Panc1 (cell line): ENCODE data around the gene S100A1. TPM values are rescaled to one million over a fixed set of nuclear protein-coding genes. Genes with fewer than 3 reads are reported as not detected.

Experiments
- ATAC-seq: fragments of 200-7000 bp; cut with Tn5 transposase; 2 replicates; pipeline ENCODE4 v1.9.1; 2020; ENCODE audit warnings: mild to moderate bottlenecking, moderate library complexity
- BruUV-seq: library from RNA; stranded (reverse); fragments of 400-500 nt; replicated peaks from 2 replicates; lab custom pipeline; 2021; lab: Mats Ljungman, UMichigan
- CTCF ChIA-PET: fragments of 300-600 bp; sonication (Branson Sonifier 250); formaldehyde crosslinking; loops from one replicate; lab custom pipeline; 2022; ENCODE audit warnings: antibody characterized with exemption; lab: Charles Lee
- POLR2A ChIA-PET: fragments of 300-600 bp; sonication (Branson Sonifier 250); formaldehyde crosslinking; loops from one replicate; lab custom pipeline; 2022; ENCODE audit warnings: antibody characterized with exemption; lab: Charles Lee
- DNase-seq: peaks from one replicate; pipeline ENCODE4 v3.0.0-alpha.2; 2010; ENCODE audit warnings: low read depth, low spot score
- H3K27ac ChIP-seq: 2 replicates; pipeline ENCODE4 v1.5.1; 2011; ENCODE audit warnings: mild to moderate bottlenecking, low read length, inconsistent platforms
- H3K27me3 ChIP-seq: fragments of 200-500 bp; sonication (Bioruptor generic); 2 replicates; pipeline ENCODE4 v1.6.0; 2014; ENCODE audit warnings: low read length, inconsistent platforms; ENCODE audit not compliant: control insufficient read depth, insufficient read depth
- H3K36me3 ChIP-seq: fragments of 200-500 bp; sonication (Bioruptor generic); 2 replicates; pipeline ENCODE4 v1.5.1; 2014; ENCODE audit warnings: inconsistent platforms, mild to moderate bottlenecking, low read length, moderate library complexity; ENCODE audit not compliant: control insufficient read depth, insufficient read depth
- H3K4me1 ChIP-seq: 2 replicates; pipeline ENCODE4 v1.5.1; 2011; ENCODE audit warnings: inconsistent platforms, mild to moderate bottlenecking, low read length, moderate library complexity; ENCODE audit not compliant: control insufficient read depth, insufficient read depth
- H3K4me3 ChIP-seq, 2 experiments: 2 replicates each; pipeline ENCODE4 v1.5.1; 2011 to 2012; ENCODE audit warnings: low read depth in 2 of 2, low read length in 2 of 2, mild to moderate bottlenecking in 2 of 2, inconsistent platforms in 1 of 2, moderate library complexity in 1 of 2
- H3K9me3 ChIP-seq: fragments of 200-500 bp; sonication (Bioruptor generic); 2 replicates; pipeline ENCODE4 v1.5.1; 2014; ENCODE audit warnings: low read depth, mild to moderate bottlenecking, inconsistent platforms, low read length, moderate library complexity; ENCODE audit not compliant: control insufficient read depth, insufficient read depth
- POLR2AphosphoS5 ChIP-seq: IDR thresholded peaks from 2 replicates; pipeline ENCODE4 v1.6.1; 2012; ENCODE audit warnings: mild to moderate bottlenecking, low read depth, low read length, moderate library complexity
- SIN3A ChIP-seq: IDR thresholded peaks from 2 replicates; pipeline ENCODE4 v1.6.1; 2012; ENCODE audit warnings: low read depth, mild to moderate bottlenecking, low read length, moderate library complexity, borderline replicate concordance; ENCODE audit not compliant: insufficient read depth
- TCF7L2 ChIP-seq: IDR thresholded peaks from 2 replicates; pipeline ENCODE4 v1.6.1; 2011; ENCODE audit warnings: mild to moderate bottlenecking, low read depth, low read length, inconsistent platforms
- in situ Hi-C: cut with HindIII; loops from 2 replicates; pipeline ENCODE4 v1.10.0; 2016; ENCODE audit warnings: low sequenced_read_pairs, low pct_unique_long_range_greater_than_20kb
- intact Hi-C: fragments of 100-400 bp; cut with micrococcal nuclease; formaldehyde crosslinking; loops from one replicate; pipeline ENCODE4 v1.10.0; 2022; ENCODE audit not compliant: unreplicated experiment
- total RNA-seq: library from RNA; stranded (reverse); gene quantifications from one replicate; pipeline ENCODE4 v1.2.1, GENCODE V29; 2021; ENCODE audit not compliant: unreplicated experiment
- TF ChIP-seq, protein P1 (sequence below): fragments of 450-650 bp; IDR thresholded peaks from 2 replicates; pipeline ENCODE4 v1.5.1; 2017; ENCODE audit warnings: mild to moderate bottlenecking
- TF ChIP-seq, protein P2 (sequence below), 2 experiments: IDR thresholded peaks; 2 replicates each; pipeline ENCODE4 v1.6.1; 2011 to 2012; ENCODE audit warnings: low read depth in 2 of 2, control low read depth in 1 of 2, low read length in 1 of 2, mild to moderate bottlenecking in 1 of 2, moderate library complexity in 1 of 2; ENCODE audit not compliant: insufficient read depth in 1 of 2

The S100A1 gene
- total RNA-seq, 1 experiment from 2014 or later = 2.9 TPM

DNA sequence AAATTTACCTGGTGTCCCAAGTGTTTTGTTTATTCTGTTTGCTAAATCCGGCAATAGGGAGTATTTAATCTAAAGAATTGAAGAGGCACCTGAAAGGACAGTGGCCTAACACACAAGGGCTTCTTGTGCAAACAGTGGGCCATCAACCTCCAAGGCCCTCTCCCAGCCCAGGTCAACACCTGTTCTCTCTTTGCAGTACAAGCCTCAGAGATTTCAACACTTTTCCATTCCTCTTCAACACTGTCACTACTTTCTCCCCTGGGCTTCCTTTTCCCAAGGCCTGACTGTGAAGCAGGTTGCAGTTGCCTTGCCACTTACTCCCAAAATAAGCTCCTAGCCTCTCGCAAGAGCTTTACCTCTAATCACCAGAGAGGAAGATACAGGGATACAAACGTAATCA, 27.1 kb downstream of the S100A1 start (continued):
- TF ChIP-seq POLR2AphosphoS5 = no peak

DNA sequence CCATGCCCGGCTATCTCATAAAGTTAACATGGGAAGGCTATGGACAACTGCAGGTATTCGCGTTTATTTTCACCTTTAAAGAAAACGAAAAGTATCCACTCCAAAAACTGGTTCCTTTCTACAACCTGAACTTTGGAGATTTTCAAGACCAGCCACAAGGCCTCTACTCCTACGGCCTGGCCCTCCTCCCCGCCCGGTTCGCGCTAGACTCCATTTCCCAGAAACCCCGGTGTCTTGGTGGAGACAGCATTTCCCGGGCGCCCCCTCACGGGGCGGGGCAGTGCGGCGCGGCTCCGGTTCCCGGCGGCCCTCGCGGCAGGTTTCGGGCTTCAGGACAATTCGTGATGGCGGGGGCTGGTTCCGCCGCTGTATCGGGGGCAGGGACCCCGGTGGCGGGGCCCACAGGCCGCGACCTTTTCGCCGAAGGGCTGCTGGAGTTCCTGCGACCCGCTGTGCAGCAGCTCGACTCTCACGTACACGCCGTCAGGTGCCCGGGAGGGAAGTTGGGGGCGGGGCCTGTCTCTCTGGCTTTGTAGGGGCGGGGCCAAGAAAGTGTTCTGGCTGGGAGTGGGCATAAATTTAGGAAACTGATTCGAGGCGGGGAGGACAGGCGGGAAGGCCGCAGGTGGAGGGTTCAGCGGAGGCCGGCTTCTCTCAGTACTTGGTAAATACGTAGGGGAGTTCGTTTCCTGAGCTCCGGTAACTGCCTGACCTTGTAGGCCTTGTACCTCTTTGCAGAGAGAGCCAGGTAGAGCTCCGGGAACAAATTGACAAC, 30.4 kb downstream of the S100A1 start, which contains the start of gene SNAPIN:
SNAPIN (plus strand) TSS at position 304 of the 775 bp plus-strand sequence; CDS start at position 345, 41 bp downstream.
- H3K36me3 ChIP-seq = peaks cover 18% of the 10 kb centered on the region
- H3K4me3 ChIP-seq = peak within 1 kb of the TSS; percentile 69 to 84
- ChIA-PET CTCF (no interaction called here), POLR2A (interaction anchor here (0.7 kb wide), 1 partner anchor 29 kb away, joined by 7 read pairs; no protein-coding TSS in a partner anchor)
- ATAC-seq (peak; percentile 99), DNase-seq (peak; percentile 51)
- in situ Hi-C loops = no loop called here
- H3K27me3 ChIP-seq = no peaks in the 10 kb centered on the region
- BruUV-seq = no TSS peak
- H3K9me3 ChIP-seq = no peaks in the 10 kb centered on the region
- H3K4me1 ChIP-seq = peaks cover 11% of the 10 kb centered on the region; the same call in 1 of the 2 replicates
- peak within 1 kb of the TSS; percentile 88 for H3K27ac ChIP-seq
- intact Hi-C loops = loop anchor here (10.0 kb wide), 1 partner anchor 84 kb away; no protein-coding TSS in a partner anchor
- TF ChIP-seq POLR2AphosphoS5 (peak; percentile 80), TCF7L2 (no peak)

DNA sequence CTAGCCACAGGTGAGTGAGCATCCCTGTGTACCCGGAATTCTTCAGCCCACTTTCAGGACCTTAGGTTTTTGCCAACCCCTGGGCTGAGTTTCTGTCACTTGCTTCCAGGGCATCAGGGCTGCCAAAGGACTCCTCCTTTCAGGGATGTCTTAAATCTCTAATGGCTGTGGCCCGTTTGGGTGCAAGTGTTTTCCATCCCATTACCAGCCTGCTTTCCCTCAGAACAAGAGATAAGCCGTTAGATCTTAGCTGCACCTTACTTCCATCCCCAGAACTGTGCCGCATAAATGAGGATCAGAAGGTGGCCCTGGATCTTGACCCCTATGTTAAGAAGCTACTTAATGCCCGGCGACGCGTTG, 30.9 kb downstream of the S100A1 start:
- BruUV-seq = no TSS peak
- no peak for TF ChIP-seq POLR2AphosphoS5
- TF ChIP-seq TCF7L2 = no peak
- TF ChIP-seq, protein P1, sequence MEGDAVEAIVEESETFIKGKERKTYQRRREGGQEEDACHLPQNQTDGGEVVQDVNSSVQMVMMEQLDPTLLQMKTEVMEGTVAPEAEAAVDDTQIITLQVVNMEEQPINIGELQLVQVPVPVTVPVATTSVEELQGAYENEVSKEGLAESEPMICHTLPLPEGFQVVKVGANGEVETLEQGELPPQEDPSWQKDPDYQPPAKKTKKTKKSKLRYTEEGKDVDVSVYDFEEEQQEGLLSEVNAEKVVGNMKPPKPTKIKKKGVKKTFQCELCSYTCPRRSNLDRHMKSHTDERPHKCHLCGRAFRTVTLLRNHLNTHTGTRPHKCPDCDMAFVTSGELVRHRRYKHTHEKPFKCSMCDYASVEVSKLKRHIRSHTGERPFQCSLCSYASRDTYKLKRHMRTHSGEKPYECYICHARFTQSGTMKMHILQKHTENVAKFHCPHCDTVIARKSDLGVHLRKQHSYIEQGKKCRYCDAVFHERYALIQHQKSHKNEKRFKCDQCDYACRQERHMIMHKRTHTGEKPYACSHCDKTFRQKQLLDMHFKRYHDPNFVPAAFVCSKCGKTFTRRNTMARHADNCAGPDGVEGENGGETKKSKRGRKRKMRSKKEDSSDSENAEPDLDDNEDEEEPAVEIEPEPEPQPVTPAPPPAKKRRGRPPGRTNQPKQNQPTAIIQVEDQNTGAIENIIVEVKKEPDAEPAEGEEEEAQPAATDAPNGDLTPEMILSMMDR = no peak
- TF ChIP-seq SIN3A = no peak
- TF ChIP-seq, protein P2, sequence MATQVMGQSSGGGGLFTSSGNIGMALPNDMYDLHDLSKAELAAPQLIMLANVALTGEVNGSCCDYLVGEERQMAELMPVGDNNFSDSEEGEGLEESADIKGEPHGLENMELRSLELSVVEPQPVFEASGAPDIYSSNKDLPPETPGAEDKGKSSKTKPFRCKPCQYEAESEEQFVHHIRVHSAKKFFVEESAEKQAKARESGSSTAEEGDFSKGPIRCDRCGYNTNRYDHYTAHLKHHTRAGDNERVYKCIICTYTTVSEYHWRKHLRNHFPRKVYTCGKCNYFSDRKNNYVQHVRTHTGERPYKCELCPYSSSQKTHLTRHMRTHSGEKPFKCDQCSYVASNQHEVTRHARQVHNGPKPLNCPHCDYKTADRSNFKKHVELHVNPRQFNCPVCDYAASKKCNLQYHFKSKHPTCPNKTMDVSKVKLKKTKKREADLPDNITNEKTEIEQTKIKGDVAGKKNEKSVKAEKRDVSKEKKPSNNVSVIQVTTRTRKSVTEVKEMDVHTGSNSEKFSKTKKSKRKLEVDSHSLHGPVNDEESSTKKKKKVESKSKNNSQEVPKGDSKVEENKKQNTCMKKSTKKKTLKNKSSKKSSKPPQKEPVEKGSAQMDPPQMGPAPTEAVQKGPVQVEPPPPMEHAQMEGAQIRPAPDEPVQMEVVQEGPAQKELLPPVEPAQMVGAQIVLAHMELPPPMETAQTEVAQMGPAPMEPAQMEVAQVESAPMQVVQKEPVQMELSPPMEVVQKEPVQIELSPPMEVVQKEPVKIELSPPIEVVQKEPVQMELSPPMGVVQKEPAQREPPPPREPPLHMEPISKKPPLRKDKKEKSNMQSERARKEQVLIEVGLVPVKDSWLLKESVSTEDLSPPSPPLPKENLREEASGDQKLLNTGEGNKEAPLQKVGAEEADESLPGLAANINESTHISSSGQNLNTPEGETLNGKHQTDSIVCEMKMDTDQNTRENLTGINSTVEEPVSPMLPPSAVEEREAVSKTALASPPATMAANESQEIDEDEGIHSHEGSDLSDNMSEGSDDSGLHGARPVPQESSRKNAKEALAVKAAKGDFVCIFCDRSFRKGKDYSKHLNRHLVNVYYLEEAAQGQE (IDR thresholded peaks at IDR 0.05; ENCODE audit: insufficient read depth in 1 of 2, low read depth in 2 of 2, low read length in 1 of 2) = no peak
- Histone ChIP-seq H3K4me3 (peak overlapping the region; percentile 69 to 84), H3K36me3 (peaks cover 23% of the 10 kb centered on the region), H3K9me3 (no peaks in the 10 kb centered on the region), H3K27ac (peak overlapping the region; percentile 88), H3K27me3 (no peaks in the 10 kb centered on the region), H3K4me1 (peaks cover 11% of the 10 kb centered on the region; the same call in 1 of the 2 replicates)
- no peak for DNase-seq
- POLR2A ChIA-PET = no interaction called here
- in situ Hi-C loops (no loop called here), intact Hi-C loops (loop anchor here (10.0 kb wide), 1 partner anchor 84 kb away; no protein-coding TSS in a partner anchor)
- peak; percentile 1; the same call in 1 of the 2 replicates for ATAC-seq
- CTCF ChIA-PET = no interaction called here
